Measurements from ENCODE around the gene MAVS.

Gene MAVS

DNA sequence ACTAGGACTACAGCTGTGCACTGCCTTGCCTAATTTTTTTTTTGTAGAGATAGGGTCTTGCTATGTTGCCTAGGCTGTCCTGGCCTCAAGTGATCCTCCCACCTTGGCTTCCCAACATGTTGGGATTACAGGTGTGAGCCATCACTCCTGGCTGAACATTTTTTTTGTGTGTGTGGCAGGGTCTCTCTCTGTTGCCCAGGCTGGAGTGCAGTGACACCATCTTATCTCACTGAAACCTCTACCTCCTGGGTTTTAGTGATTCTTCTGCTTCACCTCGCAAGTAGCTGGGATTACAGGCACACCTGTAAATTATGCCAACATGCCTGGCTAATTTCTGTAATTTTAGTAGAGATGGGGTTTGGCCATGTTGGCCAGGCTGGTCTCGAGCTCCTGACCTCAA, 67.8 kb downstream of the MAVS start:
- in situ Hi-C loops (cut with HindIII; ENCODE audit: low pct_ligation_motif_present, low sequenced_read_pairs): loop anchor here (25.0 kb wide), 1 partner anchor 173 kb away; no protein-coding TSS in a partner anchor
- no peak overlapping the region for H3K27ac ChIP-seq
- peaks cover 52% of the 10 kb centered on the region for H3K36me3 ChIP-seq (replicated peaks)
- H3K4me3 ChIP-seq (ENCODE audit: low read depth, low read length): no peak overlapping the region
- no peaks in the 10 kb centered on the region for H3K27me3 ChIP-seq (replicated peaks)
- no peak for DNase-seq
- TF ChIP-seq, protein P1, sequence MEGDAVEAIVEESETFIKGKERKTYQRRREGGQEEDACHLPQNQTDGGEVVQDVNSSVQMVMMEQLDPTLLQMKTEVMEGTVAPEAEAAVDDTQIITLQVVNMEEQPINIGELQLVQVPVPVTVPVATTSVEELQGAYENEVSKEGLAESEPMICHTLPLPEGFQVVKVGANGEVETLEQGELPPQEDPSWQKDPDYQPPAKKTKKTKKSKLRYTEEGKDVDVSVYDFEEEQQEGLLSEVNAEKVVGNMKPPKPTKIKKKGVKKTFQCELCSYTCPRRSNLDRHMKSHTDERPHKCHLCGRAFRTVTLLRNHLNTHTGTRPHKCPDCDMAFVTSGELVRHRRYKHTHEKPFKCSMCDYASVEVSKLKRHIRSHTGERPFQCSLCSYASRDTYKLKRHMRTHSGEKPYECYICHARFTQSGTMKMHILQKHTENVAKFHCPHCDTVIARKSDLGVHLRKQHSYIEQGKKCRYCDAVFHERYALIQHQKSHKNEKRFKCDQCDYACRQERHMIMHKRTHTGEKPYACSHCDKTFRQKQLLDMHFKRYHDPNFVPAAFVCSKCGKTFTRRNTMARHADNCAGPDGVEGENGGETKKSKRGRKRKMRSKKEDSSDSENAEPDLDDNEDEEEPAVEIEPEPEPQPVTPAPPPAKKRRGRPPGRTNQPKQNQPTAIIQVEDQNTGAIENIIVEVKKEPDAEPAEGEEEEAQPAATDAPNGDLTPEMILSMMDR (IDR thresholded peaks at IDR 0.05; ENCODE audit: low read depth, low read length, missing control alignments): no peak

DNA sequence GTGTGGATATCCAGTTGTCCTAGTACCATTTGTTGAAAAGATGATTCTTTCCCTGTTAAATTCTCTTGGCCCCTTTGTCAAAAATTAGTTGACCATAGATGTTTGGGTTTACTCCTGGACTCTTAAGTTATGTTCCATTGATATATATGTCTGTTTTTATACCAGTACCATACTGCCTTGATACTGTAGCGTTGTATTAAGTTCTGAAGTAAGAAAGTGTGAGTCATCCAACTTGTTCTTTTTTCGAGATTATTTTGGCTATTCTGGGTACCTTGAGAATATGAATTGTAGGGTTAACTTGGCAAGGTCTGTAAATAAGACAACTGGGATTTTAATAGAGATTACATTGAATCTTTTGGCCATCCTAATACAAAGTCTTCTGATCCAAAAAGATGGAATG, 69.1 kb downstream of the MAVS start:
- no peak for DNase-seq
- TF ChIP-seq, protein P1 (IDR thresholded peaks at IDR 0.05; ENCODE audit: low read depth, low read length, missing control alignments): no peak
- in situ Hi-C loops (cut with HindIII; ENCODE audit: low pct_ligation_motif_present, low sequenced_read_pairs): loop anchor here (25.0 kb wide), 1 partner anchor 172 kb away; no protein-coding TSS in a partner anchor
- peaks cover 51% of the 10 kb centered on the region for H3K36me3 ChIP-seq (replicated peaks)
- no peaks in the 10 kb centered on the region for H3K27me3 ChIP-seq (replicated peaks)
- no peak overlapping the region for H3K4me3 ChIP-seq (ENCODE audit: low read depth, low read length)
- no peak overlapping the region for H3K27ac ChIP-seq

DNA sequence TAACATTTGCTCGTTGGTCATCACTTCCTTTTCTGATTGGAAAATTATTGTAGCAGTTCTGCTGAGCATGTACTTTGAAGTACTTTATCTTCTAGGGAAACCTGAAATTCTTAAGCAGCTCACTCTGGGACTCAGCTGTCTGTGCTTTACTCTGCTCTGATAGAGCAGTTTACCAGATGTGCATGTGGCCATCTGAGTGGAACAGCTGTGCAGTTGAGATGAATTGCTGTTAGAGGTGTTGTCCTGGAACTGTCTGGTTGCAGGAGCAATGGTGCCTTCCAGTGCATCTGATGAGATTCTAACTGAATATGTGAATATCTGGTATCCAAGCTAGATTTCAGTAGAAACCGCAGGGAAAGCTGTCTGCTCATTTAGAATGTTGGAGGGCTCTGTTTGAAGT, 69.7 kb downstream of the MAVS start:
- peaks cover 48% of the 10 kb centered on the region for H3K36me3 ChIP-seq (replicated peaks)
- in situ Hi-C loops (cut with HindIII; ENCODE audit: low pct_ligation_motif_present, low sequenced_read_pairs): loop anchor here (25.0 kb wide), 1 partner anchor 171 kb away; no protein-coding TSS in a partner anchor

DNA sequence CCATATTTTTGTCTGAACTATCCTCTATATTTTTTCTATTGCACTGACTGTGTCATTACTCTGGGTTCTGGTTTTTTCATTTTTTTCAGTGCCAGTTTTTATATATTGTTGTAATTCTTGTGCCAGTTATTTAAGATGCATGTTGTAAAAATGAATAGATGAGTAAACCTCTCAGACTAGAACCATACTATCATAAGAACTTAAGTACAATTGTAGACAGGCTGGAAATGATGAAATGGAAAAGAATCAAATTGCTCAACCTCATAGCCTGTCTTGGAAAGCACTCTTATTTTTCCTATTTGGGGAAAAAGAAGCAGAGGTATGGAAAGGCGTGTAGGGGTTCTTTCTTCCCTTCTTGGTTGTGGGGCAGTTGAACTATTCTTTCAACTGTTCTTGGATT, 72.7 kb downstream of the MAVS start:
- TF ChIP-seq, protein P1 (IDR thresholded peaks at IDR 0.05; ENCODE audit: low read depth, low read length, missing control alignments): no peak
- no peaks in the 10 kb centered on the region for H3K27me3 ChIP-seq (replicated peaks)
- no peak overlapping the region for H3K27ac ChIP-seq
- peaks cover 51% of the 10 kb centered on the region for H3K36me3 ChIP-seq (replicated peaks)
- in situ Hi-C loops (cut with HindIII; ENCODE audit: low pct_ligation_motif_present, low sequenced_read_pairs): loop anchor here (25.0 kb wide), 1 partner anchor 168 kb away; no protein-coding TSS in a partner anchor
- no peak overlapping the region for H3K4me3 ChIP-seq (ENCODE audit: low read depth, low read length)
- DNase-seq: no peak

More for the DNA sequence above, 69.7 kb downstream of the MAVS start:
- no peak for DNase-seq
- Histone ChIP-seq H3K27me3 (replicated peaks) (no peaks in the 10 kb centered on the region), H3K4me3 (ENCODE audit: low read depth, low read length) (no peak overlapping the region), H3K27ac (no peak overlapping the region)
- TF ChIP-seq, protein P1 (IDR thresholded peaks at IDR 0.05; ENCODE audit: low read depth, low read length, missing control alignments): no peak

DNA sequence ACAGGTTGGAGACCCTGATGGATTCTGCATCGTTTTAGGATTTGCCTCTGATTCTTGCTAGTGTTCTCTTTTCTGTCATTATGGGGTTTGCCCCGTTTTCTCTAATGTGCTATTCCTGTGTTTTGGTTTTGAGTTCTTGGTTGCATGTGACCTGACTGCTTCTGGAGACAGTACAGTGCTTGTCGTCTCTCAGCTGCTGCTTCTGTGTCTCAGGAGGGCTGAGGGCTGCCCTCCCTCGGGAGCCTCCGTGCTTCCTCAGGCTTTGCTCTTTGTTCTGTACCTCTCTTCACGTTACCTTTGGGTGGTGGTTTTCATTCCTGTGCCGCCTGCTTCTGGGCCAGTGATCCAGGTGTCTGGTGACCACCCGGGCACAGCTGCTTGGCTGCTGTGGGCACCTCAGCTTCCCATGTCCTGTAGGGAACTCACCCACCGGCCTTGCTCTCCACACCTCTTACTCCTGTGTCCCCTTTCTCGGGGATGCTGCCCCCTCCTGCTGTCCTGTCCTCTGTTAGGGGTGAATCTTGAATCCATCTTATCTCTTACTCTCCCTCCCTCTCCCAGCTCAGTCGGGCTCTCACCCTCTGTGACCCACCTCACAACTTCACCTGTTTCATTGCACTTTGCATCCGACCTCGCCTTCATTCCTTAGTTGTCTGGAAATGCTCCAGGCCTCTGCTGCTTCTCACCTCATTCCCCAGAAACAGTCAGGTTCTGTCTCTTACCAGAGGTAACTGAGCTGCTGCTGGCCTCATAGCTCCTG, 75.8 kb downstream of the MAVS start:
- Histone ChIP-seq H3K4me3 (ENCODE audit: low read depth, low read length) (no peak overlapping the region), H3K27ac (no peak overlapping the region), H3K36me3 (replicated peaks) (peaks cover 63% of the 10 kb centered on the region), H3K27me3 (replicated peaks) (no peaks in the 10 kb centered on the region)
- no peak for DNase-seq
- in situ Hi-C loops (cut with HindIII; ENCODE audit: low pct_ligation_motif_present, low sequenced_read_pairs): loop anchor here (25.0 kb wide), 1 partner anchor 165 kb away; no protein-coding TSS in a partner anchor
- TF ChIP-seq, protein P1 (IDR thresholded peaks at IDR 0.05; ENCODE audit: low read depth, low read length, missing control alignments): no peak
